Right renal cortex interstitium (tissue), 3 donors: ENCODE measurements around the gene ADAMTS3. TPM values are rescaled to one million over a fixed set of nuclear protein-coding genes. Genes with fewer than 3 reads are reported as not detected.
A peak's percentile ranks its signal among the peaks of the same experiment; 100 is the strongest.

Experiments
- DNase-seq, 3 donors: peaks; one replicate each; pipeline ENCODE4 v3.0.0-alpha.2; 2013; ENCODE audit warnings: low read depth in 3 of 3, low spot score in 2 of 3
- polyA plus RNA-seq, 3 donors: library from polyadenylated mRNA; unstranded; fragments of 120-200 nt; gene quantifications; one replicate each; pipeline ENCODE4 v1.2.1, GENCODE V29; 2013; ENCODE audit not compliant: insufficient read length in 3 of 3

ADAMTS3 gene
- polyA plus RNA-seq = 10 to 100 TPM in 2 of 3 donors, 1 to 10 TPM in 1; 9.8 to 12.0 (median 10.3) TPM

DNA sequence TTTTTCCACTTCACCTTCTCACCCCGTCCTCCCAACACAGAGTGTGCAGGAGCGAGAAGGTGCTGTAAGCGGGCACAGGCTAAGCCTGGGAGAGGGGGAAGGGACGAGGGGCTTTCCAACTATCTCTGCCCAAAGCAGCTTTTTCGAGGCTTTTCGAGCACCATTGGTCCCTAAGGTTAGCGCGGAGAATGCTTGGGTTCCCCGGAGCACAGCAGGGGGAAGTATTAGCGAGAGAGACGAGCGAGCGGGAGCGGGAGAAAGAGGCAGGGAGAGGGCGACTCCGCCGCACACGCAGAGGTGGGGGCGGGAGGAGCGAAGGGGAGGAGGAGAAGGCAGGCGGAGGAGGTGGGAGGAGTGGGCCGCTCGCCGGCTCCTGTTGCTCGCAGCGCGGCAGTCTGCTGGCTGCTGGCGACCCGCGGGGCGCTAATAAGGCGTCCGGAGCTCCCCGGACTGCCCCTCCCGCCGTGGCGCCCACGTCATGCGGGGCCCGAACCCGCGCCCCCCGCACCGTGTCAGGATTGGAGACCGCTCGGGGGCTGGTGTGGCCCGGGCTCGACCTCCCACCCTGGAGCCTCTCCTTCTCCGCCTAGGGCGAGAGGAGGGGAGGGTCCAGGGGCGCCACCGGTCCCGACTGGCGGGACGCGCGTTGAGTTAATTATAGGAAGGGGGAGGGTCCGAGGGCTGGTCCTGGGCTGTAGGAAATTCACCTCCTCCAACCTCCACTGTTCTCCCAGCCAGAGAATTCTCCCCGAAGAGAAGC lies at the start of gene ADAMTS3:
TSS of gene ADAMTS3 (minus strand) at position 263 of the 760 bp plus-strand sequence. CDS start 459 bp downstream, outside the sequence.
- DNase-seq = peak; percentile 63 to 75 (median 68)

DNA sequence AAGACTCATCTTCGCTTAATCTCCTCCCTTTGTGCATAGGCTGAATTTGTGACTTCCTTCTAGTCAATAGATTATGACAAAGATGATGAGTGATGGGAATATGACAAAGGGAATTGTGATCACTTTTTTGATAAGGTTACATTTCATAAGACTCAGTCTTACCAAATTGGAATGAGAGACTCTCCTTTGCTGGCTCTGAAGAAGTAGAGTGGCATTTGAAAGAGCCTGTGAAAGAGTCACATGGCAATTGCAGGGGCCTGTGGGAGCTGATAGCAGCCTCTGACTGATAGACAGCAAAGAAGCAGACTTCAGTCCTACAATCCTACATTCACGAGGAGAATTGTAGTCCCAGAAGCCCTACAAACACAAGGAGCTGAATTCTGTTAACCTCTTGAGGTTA lies 44.9 kb upstream of the ADAMTS3 start:
- DNase-seq = no peak

DNA sequence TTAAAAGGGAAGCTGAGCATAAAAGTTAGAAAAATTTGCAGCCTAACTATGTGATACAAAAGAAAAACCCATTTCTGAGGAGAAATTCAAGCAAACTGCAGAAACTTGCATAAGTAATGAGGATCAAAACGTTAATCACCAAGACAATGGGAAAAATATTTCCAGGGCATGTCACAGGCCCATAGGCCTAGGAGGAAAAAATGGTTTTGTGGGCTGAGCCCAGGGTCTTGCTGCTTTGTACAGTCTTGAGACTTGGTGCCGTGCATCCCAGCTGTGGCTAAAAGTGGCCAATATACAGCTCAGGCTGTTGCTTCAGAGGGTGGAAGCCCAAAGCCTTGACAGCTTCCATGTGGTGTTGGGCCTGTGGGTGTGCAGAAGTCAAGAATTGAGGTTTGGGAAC lies 37.7 kb upstream of the ADAMTS3 start:
- no peak for DNase-seq

- no peak for DNase-seq
Measured at GRCh38 chr4:72604324-72604723, 35.3 kb upstream of the ADAMTS3 start.

GRCh38 chr4:72602396-72603376 lies 33.7 kb upstream of the ADAMTS3 start:
- DNase-seq = no peak

GRCh38 chr4:72591547-72592454 lies 22.8 kb upstream of the ADAMTS3 start:
- DNase-seq = no peak

DNA sequence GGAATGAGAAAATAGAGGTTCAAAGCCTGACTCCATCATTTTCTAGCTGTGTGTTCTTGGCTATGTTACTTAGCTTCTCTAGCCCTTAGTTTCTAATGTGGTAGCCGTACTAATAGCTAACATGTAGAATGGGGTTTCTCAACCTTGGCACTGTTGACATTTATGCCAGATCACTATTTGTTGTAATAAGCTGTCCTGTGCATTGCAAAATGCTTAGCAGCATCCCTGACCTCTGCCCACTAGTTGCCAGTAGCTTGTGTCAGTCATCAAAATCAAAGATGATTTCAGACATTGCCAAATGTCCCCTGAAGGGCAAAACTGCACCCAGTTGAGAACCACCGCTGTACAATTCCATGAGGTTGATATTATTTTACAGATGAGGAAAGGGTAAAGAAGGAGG lies 18.3 kb upstream of the ADAMTS3 start:
- no peak for DNase-seq

DNA sequence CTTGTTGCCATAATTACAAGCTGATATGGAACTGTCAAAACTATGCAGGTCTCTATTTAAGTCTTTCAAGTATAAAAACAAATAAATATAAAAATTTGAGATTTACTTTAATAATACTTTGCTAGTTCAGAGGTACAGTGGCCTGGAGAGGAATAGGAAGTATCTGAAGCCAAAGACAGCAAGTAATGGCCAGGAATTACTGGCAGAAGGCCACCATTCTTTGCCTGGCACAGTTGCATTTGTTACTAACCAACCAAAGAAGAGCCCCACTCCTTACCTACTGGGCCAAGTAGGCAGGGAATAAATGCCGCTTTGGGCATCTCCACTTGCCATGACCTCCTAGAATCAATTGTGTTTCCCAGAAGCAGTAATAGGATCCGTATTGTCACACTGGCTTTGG lies 13.8 kb upstream of the ADAMTS3 start:
- no peak for DNase-seq

GRCh38 chr4:72577211-72577610 lies 8.2 kb upstream of the ADAMTS3 start:
- no peak for DNase-seq

GRCh38 chr4:72571337-72571736 lies 2.3 kb upstream of the ADAMTS3 start:
- DNase-seq = no peak

DNA sequence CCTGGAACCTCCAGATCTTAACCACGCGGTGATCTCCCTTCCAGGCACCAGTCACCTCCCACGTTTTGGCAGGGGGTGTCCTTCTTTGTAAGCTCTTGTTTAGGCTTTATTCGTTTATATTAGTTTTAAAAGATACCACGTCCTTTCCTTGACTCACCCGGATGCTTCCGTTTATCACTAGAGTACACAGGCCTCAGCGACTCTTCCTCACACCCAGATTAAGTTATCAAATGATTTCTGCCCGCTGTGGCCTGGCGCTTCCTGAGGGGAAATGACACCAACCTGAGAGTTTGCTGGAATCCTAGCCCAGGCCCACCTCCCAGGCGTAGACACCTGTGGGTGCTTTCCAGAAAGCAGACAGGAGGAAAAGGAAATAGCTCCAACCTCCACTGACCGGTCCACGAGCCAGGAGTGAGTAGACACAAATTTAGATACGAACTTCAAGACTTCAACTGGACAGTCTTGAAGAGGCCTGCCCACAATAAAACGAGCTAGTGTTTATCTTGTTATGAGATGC lies 756 bp upstream of the ADAMTS3 start:
- peak in 1 of 3 donors; percentile 25 for DNase-seq

DNA sequence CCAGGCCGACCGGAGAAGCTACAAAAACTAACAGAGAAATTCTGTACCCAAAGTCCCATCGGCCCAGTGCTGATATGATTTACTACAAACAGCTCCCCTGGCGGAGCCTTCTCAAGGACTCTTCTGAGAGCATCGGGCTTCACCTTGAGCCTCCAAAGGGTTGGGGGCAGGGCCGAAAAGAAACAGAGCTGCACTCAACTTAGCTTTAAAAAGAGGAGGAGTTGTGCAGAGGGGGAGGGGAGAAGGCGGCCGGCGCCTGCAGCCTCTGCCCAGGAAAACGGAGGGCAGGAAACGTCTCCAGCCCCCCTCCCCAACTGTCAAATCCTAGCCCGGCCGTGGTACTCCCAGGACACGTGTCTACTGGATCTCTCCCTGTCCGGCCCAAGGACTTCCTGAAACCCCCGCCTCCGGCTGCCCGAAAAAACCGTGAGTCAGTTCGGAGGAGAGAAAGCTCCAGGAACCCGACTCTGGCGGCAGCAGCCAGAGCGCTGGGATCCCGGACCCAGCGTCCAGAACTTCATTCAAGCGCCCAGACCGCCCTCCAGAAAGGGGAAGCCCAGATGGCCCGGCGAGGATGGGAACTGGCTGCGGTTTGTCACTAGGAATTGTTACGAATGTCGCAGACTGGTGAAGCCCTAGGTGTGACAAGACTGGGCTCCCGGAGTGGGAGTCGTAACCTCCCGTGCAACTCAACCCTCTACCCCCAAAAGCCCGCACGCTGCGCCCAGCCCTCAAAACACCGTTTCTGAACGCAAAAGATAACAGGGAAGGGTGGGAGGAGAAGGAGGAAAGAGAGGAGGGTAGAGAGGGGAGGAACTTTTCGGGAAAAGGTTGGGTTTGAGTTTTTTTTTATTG lies 973 bp downstream of the ADAMTS3 start:
- DNase-seq = peak; percentile 62 to 67 (median 63)

- DNase-seq = no peak
Measured at GRCh38 chr4:72567036-72567435, 2.0 kb downstream of the ADAMTS3 start.

DNA sequence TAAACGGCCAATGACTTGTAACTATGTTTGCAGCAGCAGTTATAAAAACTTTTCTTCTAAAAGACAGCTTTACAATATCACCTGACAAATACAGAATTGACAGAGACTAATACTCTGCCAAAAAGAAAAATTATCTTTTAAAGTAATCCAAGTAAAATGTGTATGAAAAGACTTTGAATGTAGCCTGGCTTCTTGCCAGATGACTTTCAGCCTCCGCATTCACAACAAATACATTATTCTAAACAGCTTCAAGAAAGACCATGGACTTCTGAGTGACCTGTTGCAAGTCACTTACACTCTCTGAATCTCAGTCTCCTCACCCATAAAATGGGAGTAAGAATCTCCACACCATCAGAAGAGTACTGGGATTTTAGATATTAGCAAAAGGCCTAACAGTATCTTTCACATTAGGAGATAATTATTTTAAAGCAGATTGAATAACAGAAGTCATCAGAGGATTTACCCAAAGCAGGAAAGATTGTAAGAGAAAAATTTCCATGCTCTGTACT lies 2.5 kb downstream of the ADAMTS3 start:
- DNase-seq = no peak

- DNase-seq = no peak
Measured at GRCh38 chr4:72564789-72565188, 4.2 kb downstream of the ADAMTS3 start.

GRCh38 chr4:72564184-72564583 lies 4.8 kb downstream of the ADAMTS3 start:
- no peak for DNase-seq

DNA sequence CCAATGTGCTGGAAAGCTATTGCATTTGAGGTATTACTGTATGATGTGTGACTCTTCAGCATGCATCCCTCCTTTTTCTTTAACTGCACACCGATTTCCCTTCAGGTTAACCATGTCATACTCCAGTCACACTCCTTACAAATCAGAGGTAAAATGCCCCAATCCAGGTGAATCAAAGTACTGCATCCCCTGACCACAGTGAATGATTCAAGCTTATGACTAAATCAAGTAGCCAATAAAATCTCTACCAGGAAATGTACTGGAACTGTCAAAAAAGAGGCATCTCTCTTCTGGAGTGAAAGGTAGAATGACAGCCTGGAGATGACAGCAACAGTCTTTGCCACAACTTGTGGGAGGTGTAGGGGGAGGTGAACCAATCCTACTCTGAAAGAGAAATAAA lies 10.4 kb downstream of the ADAMTS3 start:
- no peak for DNase-seq

- DNase-seq = no peak
Measured at GRCh38 chr4:72557021-72557420, 12.0 kb downstream of the ADAMTS3 start.

DNA sequence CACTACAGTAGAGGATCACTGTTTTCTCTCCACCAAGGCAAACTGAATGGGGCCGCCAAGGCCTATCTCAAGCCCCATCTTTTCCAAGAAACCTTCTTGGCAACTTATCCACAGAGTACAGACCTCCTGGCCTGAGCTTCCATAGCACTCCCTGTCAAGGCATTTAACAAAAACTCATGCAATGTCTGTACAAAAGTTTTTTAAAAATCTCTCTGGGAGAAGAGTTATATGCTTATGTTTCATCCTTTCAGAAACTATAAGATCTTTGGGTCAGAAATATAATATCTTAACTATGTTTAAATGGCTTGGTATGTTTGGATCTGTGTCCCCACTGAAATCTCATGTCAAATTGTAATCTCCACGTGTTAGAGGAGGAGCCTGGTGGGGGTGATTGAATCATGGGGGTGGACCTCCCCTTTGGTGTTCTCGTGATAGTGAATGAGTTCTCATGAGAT lies 13.6 kb downstream of the ADAMTS3 start:
- DNase-seq = no peak
